HG03469 (cell line): Measurements from ENCODE around the gene NAT14.
"Not testable (repeated sequence)": the region's sequence is repeated elsewhere in the genome, so short reads cannot be mapped to it uniquely, and the experiment has no call there.

Experiments
- ATAC-seq: cut with Tn5 transposase; IDR thresholded peaks from one replicate; pipeline ENCODE4 v1.9.1; 2021; ENCODE audit warnings: mild to moderate bottlenecking, moderate library complexity, moderate number of reproducible peaks; ENCODE audit not compliant: unreplicated experiment

The NAT14 gene

GRCh38 chr19:55485439-55486011, 537 bp downstream of the NAT14 start:
- ATAC-seq = no peak

DNA sequence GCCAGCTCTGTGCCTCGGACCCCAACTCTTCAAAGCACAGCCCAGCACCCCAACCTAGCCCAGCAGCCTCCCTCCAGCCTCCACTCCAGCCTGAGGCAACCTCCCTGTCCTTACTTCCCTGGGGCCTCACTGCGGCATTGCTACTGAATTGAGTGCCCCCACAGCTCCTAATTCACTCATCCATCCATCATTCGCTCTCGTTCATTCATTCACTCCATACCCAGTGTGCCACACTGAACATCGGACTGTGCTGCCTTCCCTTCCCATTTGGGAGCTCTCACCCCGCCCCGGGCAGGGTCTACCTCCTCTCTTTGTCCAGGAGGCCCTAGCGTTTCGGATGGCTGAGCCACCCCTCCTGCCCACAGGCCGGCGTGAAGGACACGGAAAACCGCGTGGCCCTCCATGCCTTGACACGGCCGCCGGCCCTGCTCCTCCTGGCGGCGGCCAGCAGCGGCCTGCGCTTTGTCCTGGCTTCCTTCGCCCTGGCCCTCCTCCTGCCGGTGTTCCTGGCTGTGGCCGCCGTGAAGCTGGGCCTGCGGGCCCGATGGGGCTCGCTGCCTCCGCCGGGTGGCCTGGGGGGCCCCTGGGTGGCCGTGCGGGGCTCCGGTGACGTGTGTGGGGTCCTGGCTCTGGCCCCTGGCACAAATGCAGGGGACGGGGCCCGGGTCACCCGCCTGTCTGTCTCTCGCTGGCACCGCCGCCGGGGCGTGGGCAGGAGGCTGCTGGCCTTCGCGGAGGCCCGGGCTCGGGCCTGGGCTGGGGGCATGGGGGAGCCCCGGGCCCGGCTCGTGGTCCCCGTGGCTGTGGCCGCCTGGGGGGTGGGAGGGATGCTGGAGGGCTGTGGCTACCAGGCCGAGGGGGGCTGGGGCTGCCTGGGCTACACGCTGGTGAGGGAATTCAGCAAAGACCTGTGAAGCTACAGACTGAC, 1.3 kb downstream of the NAT14 start:
- ATAC-seq = no peak

DNA sequence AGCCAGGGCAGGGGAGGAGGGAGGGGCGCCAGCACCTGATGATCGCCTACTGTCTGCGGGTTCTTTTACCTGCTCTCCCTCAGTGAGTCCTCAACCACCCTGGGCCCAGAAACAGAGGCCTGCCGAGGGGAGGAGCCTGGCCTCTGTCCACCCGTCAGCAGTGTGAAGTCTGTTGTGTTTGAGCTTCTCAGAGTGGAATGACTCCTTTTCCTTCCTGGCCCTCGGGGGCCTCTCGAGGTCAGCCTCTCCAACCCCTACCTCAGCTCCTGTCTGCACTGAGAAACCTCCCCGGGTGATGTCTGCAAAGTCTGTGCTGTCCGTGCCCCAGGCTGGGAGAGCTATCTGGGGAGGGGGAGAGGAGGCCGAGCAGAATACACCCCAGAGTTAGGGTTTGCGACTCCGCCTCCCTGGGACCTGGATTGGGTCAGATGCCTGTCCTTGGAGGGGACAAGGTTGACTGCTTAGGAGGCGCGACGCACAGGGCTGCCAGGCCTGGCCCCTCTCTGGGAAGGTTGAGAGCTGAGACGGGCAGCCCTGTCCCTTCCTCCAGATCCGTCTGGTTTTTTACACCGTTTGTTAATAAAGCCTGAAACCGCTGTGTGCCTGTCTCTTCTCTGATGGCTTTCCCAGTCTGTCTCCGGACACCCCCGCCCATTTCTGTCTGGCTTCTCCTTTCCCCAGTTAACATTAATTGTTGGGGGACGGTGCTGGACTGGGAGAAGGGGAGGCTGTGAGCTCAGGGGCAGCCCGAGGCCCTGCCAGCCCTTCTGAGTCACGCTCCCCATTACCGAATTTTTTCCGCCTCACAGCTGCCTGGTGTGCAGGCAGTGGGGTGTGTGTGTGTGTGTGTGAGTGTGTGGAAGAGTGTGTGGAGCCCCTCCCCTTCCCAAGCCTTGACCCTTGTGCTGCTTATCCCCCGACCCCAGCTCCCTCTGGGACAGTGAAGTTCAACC, 2.3 kb downstream of the NAT14 start:
- no peak for ATAC-seq

DNA sequence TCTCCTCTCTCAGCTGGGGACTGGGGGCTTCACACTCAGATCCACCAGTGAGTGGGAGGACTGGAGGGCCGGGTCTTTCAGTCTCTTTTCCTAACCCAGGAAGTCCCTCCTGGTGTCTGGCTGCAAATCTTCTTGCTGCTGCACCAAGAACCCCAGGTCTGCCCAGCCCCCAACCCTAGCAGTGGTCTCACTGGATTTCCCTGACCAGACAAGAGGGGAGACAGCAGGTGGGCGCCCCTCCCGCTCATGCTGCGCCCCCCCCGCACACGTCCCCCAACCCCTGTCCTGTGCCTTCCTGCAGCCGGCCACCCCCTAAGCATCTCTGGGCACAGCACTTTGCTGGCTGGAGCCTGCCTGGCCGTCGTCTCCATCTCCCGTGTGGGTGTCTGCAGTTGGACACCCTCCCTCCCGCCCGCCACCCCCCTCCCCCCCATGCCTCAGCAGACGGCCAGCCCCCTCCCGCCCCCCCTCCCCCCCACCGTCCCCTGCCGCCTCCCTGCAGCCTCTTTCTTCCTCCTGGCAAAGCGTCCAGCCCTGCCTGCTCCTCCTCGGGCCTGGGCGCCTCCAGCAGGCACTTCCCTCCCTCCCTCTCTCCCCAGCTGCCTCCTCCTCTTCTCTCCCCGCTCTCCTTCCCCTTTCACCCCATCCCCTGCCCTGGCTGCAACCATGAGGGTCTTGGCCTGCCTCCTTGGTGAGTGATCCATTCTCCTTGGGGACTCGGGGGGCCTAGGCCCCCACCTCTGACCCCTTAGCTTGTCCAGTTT, 3.1 kb downstream of the NAT14 start, which contains the start of gene SSC5D:
Gene SSC5D (plus strand): TSS at position 513 of the 764 bp plus-strand sequence. CDS start 154 bp downstream, at position 667.
- no peak for ATAC-seq

- ATAC-seq = no peak
Observed at GRCh38 chr19:55488986-55489710, 4.2 kb downstream of the NAT14 start.

DNA sequence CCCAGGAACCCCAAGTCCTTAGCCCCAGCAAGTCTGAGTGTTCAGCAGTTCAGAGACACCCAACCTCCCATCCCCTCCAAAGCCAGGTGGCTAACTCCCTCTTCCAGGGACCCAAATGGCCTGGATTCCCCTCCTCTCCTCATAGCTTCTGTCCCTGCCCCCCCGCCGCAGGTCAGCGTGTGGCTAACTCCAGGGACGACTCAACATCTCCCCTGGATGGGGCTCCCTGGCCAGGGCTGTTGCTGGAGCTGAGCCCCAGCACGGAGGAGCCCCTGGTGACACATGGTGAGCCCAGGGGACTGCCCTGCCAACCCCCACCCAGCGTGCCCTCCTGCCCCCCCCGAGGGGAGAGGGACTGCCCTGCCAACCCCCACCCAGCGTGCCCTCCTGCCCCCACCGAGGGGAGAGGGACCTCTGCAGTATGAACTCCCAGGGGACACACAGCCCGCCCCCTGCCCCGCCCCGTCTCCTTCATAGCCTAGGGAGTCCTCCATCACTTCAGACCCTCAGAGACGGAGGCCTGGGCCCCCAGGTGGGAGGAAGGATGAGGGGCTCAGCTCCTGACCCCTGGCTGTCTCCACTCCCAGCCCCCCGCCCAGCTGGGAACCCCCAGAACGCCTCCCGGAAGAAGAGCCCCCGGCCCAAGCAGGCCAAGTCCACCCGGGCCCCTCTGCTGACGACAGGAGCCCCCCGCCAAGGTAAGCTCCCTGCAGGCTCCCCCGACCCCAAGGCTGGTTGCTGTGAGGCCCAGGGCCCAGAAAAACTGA, 4.9 kb downstream of the NAT14 start:
- no peak for ATAC-seq

GRCh38 chr19:55490478-55491432, 5.8 kb downstream of the NAT14 start:
- no peak for ATAC-seq

DNA sequence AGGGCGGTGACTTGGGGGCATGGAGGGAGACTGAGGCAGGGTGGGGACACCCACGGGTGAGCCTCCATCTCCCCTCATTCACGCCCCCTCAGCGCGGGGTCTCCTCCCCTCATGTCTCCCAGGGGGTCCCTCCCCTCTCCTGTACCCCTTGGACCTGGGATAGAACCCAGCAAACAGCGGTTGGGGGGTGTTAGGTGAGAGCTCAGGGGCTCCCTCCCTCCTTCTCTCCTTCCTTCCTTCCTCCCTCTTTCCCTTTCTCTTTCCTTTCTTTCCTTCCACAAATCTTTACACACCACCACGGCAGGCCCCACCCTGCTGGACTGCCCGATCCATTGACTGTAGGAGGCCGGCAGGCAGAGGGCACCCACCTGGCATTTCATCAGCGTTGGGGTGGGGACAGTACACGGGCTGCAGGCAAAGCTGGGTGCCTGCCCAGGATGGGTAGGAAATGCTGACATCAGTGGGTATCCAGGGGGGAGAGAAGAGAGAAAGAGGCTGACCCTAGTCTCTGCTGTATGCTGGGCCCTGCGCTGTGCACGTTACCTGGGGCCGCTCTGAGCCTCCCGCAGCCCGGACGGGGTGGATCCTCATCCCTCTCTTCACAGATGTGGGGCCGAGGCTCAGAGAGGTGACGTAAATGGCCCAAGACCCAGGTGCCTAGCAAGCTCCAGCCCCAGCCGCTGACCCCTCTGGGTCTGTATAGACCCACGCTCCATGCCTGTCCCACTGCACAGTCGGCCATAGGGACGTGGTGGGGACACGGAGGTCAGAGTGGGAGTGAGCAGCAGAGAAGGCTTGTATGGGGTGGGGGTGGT, 6.8 kb downstream of the NAT14 start:
- no peak for ATAC-seq

DNA sequence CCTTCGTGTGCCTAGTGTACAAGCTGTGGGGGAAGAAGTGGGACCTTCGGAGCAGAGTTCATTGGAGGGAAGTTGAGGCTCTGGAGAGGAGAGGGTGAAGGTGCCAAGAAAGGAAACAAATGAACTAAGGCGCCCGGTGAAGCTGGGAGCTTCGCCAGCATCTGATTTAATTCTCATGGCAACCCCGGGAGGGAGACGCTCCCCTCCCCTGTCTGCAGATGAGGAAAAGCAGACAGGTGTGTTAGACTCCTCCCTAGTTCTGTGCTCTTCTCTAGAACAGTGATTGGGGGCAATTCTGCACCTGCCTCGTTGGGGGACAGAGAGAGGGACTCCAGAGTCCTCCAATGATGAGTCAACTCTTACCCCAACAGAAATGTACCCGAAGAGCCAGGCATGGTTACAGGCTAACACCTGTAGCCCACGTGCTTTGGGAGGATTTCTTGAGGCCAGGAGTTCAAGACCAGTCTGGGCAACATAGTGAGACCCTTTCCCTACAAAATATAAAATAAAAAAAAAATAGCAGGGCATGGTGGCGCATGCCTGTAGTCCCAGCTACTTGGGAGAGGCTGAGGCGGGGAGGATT, 7.5 kb downstream of the NAT14 start:
- ATAC-seq = no peak

DNA sequence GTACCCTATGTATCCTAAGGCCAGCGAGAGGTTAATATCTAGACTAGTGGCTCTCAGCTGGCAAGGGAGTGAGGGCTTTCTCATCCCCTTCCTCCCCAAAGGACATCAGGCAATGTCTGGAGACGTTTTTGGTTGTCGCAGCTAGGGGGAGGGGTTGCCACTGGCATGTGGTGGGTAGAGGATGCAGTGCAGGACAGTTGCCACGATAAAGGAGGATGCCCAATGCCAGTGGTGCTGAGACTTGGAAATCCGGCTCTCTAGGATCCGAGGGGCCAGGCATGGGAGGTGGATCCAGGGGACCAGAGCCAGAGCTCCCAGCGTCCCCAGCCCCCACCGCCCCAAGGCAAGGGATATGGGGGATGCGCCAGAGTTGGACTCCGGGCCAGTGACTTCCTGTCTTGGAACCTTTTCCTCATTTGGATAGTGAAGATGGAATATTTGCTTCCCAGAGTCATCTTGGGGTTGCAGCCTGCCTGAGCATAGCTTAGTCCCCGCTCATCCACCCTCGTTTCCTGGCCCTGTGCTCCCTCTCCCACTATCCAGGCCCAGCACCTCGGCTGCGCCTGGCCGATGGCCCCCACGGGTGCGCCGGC, 8.2 kb downstream of the NAT14 start:
- ATAC-seq = no peak

DNA sequence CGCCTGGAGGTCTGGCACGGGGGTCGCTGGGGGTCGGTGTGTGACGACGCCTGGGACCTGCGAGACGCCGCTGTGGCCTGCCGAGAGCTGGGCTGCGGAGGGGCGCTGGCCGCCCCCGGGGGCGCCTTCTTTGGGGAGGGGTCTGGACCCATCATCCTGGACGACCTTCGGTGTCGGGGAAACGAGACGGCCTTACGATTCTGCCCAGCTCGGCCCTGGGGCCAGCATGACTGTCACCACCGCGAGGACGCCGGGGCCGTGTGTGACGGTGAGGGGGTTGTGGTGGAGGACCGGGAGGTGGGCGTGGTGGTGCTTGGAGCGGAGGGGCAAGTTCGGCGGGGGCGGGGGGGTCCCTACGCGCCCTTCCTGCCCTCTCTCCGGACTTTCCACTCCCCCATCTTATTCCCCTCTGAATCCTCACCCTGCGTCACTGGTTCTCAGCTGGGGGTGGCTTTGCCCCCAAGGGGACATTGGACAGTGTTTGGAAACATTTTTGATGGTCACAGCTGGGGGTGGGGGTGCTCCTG, 8.7 kb downstream of the NAT14 start:
- no peak for ATAC-seq

GRCh38 chr19:55494172-55494761, 9.3 kb downstream of the NAT14 start:
- no peak for ATAC-seq

GRCh38 chr19:55495646-55496349, 10.8 kb downstream of the NAT14 start:
- ATAC-seq = no peak

- not testable (repeated sequence) for ATAC-seq
Observed at GRCh38 chr19:55496820-55497219, 11.8 kb downstream of the NAT14 start.

DNA sequence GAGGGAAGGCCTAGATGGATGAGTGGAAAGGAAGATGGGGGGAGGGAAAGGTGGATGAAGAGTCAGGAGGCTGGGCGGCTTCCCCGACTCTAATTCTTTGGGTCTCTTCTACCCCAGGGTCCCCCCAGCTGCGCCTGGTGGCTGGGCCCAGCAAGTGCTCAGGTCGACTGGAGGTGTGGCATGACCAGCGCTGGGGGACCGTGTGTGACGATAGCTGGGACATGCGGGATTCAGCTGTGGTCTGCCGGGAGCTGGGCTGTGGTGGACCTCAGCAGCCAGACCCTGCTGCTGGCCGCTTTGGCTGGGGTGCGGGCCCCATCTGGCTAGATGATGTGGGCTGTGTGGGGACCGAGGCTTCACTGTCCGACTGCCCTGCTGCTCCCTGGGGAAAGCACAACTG, 12.8 kb downstream of the NAT14 start:
- ATAC-seq = no peak
